SK-N-MC (cell line): ENCODE data around the gene AP2B1.

Source experiments
- DNase-seq: peaks from one replicate; pipeline ENCODE4 v3.0.0-alpha.2; 2011; ENCODE audit warnings: low read depth, low spot score
- H3K27ac ChIP-seq: fragments of 200-600 bp; sonication (generic); 2 replicates; pipeline ENCODE4 v1.5.1; 2016; ENCODE audit warnings: mixed run types
- H3K36me3 ChIP-seq: fragments of 200-600 bp; sonication (generic); 2 replicates; pipeline ENCODE4 v1.6.1; 2017; ENCODE audit warnings: antibody characterized with exemption, low read length, mixed read lengths; ENCODE audit not compliant: insufficient read depth
- H3K4me3 ChIP-seq: fragments of 200-600 bp; sonication (generic); 2 replicates; pipeline ENCODE4 v1.5.1; 2016
- H3K9ac ChIP-seq: fragments of 200-600 bp; sonication (generic); 2 replicates; pipeline ENCODE4 v1.8.0; 2017; ENCODE audit warnings: mixed run types, mixed read lengths; ENCODE audit not compliant: insufficient read length
- H3K9me3 ChIP-seq: fragments of 200-600 bp; sonication (generic); 2 replicates; pipeline ENCODE4 v1.6.1; 2017; ENCODE audit warnings: low read depth, mild to moderate bottlenecking, antibody characterized with exemption, low read length, moderate library complexity, mixed read lengths
- EZH2 ChIP-seq: fragments of 200-600 bp; sonication (generic); IDR thresholded peaks from one replicate; pipeline ENCODE4 v1.6.1; 2017; ENCODE audit warnings: antibody characterized with exemption
- FOXP2 ChIP-seq: optimal IDR thresholded peaks from 2 replicates; pipeline ENCODE3; 2011; ENCODE audit warnings: mild to moderate bottlenecking, moderate library complexity; ENCODE audit not compliant: insufficient read depth; ENCODE audit errors: extremely low read length, control extremely low read depth
- POLR2AphosphoS5 ChIP-seq: IDR thresholded peaks from 2 replicates; pipeline ENCODE4 v1.6.1; 2012; ENCODE audit warnings: mild to moderate bottlenecking, low read depth, low read length, borderline replicate concordance

Gene AP2B1

DNA sequence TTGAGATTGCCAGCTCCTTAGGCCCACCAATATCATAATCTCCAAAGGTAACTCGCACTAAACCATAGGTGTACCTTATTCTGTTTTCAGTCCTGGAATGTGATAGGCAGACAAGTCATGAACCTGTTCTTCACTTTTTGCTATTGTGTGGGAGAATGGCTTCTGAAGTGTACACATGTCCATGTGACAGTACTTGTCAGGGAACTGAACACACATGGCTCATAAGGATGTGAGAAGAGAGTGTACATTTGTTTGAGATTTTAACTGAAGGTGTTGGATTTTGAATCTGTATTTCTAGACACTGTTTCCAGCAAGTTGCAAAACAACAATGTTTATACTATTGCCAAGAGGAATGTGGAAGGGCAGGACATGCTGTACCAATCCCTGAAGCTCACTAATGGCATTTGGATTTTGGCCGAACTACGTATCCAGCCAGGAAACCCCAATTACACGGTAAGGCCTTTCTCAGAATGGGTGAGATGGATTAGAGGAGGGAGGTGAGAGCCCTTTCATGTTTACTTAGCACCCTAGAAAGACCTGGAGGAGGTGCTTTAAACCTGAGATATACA lies 129.9 kb downstream of the AP2B1 start:
- no peak overlapping the region for H3K27ac ChIP-seq
- TF ChIP-seq EZH2 (no peak), FOXP2 (no peak), POLR2AphosphoS5 (no peak)
- no peak for DNase-seq
- no peak overlapping the region for H3K9ac ChIP-seq
- H3K9me3 ChIP-seq, result no peaks in the 10 kb centered on the region
- H3K36me3 ChIP-seq, result peaks cover 33% of the 10 kb centered on the region
- no peak overlapping the region for H3K4me3 ChIP-seq

- Histone ChIP-seq H3K27ac (no peak overlapping the region), H3K4me3 (no peak overlapping the region), H3K9ac (no peak overlapping the region), H3K9me3 (no peaks in the 10 kb centered on the region), H3K36me3 (peaks cover 32% of the 10 kb centered on the region; the same call in 1 of the 2 replicates)
- TF ChIP-seq FOXP2, result no peak
- TF ChIP-seq POLR2AphosphoS5, result no peak
- no peak for TF ChIP-seq EZH2
- no peak for DNase-seq
Observed at GRCh38 chr17:35717475-35717874, 130.4 kb downstream of the AP2B1 start.

DNA sequence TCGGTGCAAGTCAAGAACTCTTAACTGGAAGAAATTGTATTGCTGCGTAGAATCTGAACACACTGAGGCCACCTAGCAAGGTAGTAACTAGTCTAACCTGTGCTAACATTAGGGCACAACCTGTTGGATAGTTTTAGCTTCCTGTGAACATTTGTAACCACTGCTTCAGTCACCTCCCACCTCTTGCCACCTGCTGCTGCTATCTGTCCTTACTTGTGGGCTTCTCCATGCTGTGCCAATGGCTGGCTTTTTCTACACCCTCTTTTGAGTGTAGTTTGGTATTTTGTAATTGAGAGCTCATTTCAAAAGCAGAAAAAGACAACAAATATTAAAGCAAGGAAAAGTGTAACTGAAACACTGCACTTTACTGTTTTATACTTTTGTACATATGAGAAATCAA lies 136.6 kb downstream of the AP2B1 start:
- no peak overlapping the region for H3K9ac ChIP-seq
- DNase-seq, result no peak
- H3K27ac ChIP-seq, result no peak overlapping the region
- TF ChIP-seq EZH2, result no peak
- no peak for TF ChIP-seq POLR2AphosphoS5
- TF ChIP-seq FOXP2, result no peak
- no peaks in the 10 kb centered on the region for H3K9me3 ChIP-seq
- peaks cover 31% of the 10 kb centered on the region for H3K36me3 ChIP-seq
- no peak overlapping the region for H3K4me3 ChIP-seq

GRCh38 chr17:35725058-35725457 lies 137.9 kb downstream of the AP2B1 start:
- H3K27ac ChIP-seq, result no peak overlapping the region
- no peak overlapping the region for H3K9ac ChIP-seq
- no peak for TF ChIP-seq FOXP2
- no peak for TF ChIP-seq POLR2AphosphoS5
- no peak for DNase-seq
- H3K9me3 ChIP-seq, result no peaks in the 10 kb centered on the region
- H3K36me3 ChIP-seq, result peaks cover 25% of the 10 kb centered on the region
- no peak overlapping the region for H3K4me3 ChIP-seq

DNA sequence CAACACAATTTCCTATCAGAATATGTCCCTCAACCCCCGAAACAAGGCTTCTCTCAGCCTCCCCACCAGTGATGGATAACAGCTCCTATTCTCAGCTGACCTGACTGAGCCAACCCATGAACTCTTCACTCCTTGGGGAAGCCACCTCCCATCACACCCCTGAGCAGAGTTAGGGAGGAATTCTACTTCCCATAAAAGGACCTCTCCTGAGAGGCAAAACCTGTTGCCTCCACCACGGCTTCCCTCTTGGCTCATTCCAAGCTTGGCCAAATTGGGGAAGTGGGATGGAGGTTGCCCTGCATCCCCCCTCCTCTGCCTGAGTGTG lies 138.6 kb downstream of the AP2B1 start:
- Histone ChIP-seq H3K9ac (no peak overlapping the region), H3K9me3 (no peaks in the 10 kb centered on the region), H3K36me3 (peaks cover 25% of the 10 kb centered on the region)

DNA sequence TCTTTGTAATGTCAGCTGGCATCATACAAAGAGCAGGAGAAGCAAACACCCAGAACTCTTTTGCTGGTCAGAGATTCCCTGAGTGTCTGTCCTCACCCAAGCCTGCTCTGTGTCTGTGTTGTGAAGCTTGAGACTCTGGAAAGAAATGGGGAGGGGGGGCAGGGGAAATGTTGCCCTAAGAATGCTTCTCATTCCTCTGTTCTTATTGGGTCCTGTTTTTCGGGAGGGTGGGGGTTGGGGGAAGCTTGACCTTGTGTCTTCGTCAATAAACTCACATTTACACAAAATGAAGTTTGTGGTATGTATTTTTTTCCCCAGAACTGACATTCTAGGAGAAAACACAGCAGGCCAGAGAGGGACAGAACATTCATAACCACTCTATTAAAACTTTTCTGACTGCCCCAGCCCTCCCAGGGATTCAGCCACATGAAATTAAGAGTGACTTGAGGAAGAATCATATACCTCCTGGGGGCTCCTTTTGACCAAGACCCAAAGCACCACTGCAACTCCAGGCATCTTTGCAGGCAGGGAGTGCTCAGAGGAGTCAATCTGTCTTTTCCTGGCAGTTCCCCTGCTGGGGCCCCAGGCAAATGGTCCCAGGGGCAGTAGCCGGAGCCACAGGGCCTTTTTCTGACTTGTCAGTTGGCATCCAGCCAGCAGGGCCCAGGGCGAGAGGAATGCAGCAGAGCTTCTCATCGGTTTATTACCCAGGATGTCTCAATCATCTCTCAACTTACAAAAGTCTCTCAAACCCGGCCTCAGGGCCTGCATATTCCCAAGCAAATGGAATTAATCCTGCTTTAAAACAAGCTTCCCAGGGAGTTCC lies 139.2 kb downstream of the AP2B1 start:
- peak; percentile 77 for DNase-seq
- Histone ChIP-seq H3K9me3 (no peaks in the 10 kb centered on the region), H3K4me3 (peak overlapping the region; percentile 30; the same call in 1 of the 2 replicates), H3K36me3 (peaks cover 25% of the 10 kb centered on the region), H3K27ac (no peak overlapping the region), H3K9ac (no peak overlapping the region)
- TF ChIP-seq FOXP2 (no peak), EZH2 (no peak), POLR2AphosphoS5 (peak; percentile 23; the same call in 1 of the 2 replicates)

More for the DNA sequence above, 138.6 kb downstream of the AP2B1 start:
- no peak for DNase-seq
- no peak for TF ChIP-seq POLR2AphosphoS5
- TF ChIP-seq EZH2, result no peak
- no peak for TF ChIP-seq FOXP2
- Histone ChIP-seq H3K4me3 (no peak overlapping the region), H3K27ac (no peak overlapping the region)

DNA sequence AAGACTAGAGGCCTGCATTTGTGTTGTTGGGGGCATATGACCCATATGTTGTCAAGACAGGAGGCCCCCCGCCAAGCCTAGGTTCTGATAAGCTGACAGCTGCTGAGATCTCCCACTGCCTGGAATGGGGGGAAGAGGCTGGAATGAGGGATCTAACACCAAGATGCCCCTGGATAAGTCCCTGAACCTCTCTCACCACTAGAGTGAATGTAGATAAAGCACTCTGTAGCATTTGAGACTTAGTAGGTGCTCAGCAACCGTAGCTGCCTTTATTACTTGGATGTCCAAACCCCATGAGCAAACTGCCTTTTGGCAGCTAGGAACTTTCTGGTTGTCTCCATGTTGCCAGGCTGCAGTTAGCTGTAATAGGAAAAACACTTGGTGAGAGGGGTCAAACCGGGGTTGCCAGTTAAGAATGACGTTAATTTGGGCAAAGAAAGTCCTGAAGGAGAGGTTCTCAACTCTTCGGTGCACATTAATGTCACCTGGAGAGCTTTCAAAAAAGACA lies 139.9 kb downstream of the AP2B1 start:
- Histone ChIP-seq H3K4me3 (peak overlapping the region; percentile 30; the same call in 1 of the 2 replicates), H3K27ac (no peak overlapping the region), H3K36me3 (peaks cover 25% of the 10 kb centered on the region), H3K9me3 (no peaks in the 10 kb centered on the region), H3K9ac (no peak overlapping the region)
- TF ChIP-seq POLR2AphosphoS5 (no peak), FOXP2 (no peak), EZH2 (no peak)
- no peak for DNase-seq

DNA sequence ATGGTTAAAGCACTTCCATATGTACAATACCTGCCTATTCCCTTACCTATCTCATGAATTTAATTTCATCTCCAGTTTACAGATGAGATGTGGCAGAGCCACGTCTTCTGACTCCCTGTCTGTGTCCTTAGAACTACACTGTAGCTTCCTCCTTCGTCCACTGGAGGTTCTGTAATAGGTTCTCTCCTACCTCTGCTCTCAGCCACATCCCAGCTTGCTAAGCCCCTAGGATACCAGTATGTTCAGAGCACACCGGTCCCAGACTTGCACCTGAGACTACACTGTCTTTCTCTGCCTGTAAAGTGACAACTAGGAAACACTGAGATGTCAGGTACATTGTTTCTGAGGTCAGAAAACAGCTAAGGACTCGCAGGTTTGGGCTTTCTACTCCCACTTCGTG lies 140.5 kb downstream of the AP2B1 start:
- TF ChIP-seq POLR2AphosphoS5 (no peak), FOXP2 (no peak), EZH2 (no peak)
- no peak overlapping the region for H3K9ac ChIP-seq
- no peaks in the 10 kb centered on the region for H3K9me3 ChIP-seq
- DNase-seq, result no peak
- no peak overlapping the region for H3K4me3 ChIP-seq
- no peak overlapping the region for H3K27ac ChIP-seq
- peaks cover 25% of the 10 kb centered on the region for H3K36me3 ChIP-seq

GRCh38 chr17:35728551-35728950 lies 141.4 kb downstream of the AP2B1 start:
- DNase-seq, result no peak
- H3K36me3 ChIP-seq, result peaks cover 18% of the 10 kb centered on the region
- TF ChIP-seq EZH2, result no peak
- no peak for TF ChIP-seq FOXP2
- no peak for TF ChIP-seq POLR2AphosphoS5
- H3K4me3 ChIP-seq, result no peak overlapping the region
- no peaks in the 10 kb centered on the region for H3K9me3 ChIP-seq
- H3K9ac ChIP-seq, result no peak overlapping the region
- H3K27ac ChIP-seq, result no peak overlapping the region
